Panc1 (cell line): ENCODE measurements around the gene B4GALT1. TPM values are rescaled to one million over a fixed set of nuclear protein-coding genes. Genes with fewer than 3 reads are reported as not detected.

ENCODE experiments used
- ATAC-seq: fragments of 200-7000 bp; cut with Tn5 transposase; 2 replicates; pipeline ENCODE4 v1.9.1; 2020; ENCODE audit warnings: mild to moderate bottlenecking, moderate library complexity
- BruUV-seq: library from RNA; stranded (reverse); fragments of 400-500 nt; replicated peaks from 2 replicates; lab custom pipeline; 2021; lab: Mats Ljungman, UMichigan
- CTCF ChIA-PET: fragments of 300-600 bp; sonication (Branson Sonifier 250); formaldehyde crosslinking; loops from one replicate; lab custom pipeline; 2022; ENCODE audit warnings: antibody characterized with exemption; lab: Charles Lee
- POLR2A ChIA-PET: fragments of 300-600 bp; sonication (Branson Sonifier 250); formaldehyde crosslinking; loops from one replicate; lab custom pipeline; 2022; ENCODE audit warnings: antibody characterized with exemption; lab: Charles Lee
- DNase-seq: peaks from one replicate; pipeline ENCODE4 v3.0.0-alpha.2; 2010; ENCODE audit warnings: low read depth, low spot score
- H3K27ac ChIP-seq: 2 replicates; pipeline ENCODE4 v1.5.1; 2011; ENCODE audit warnings: mild to moderate bottlenecking, low read length, inconsistent platforms
- H3K27me3 ChIP-seq: fragments of 200-500 bp; sonication (Bioruptor generic); 2 replicates; pipeline ENCODE4 v1.6.0; 2014; ENCODE audit warnings: low read length, inconsistent platforms; ENCODE audit not compliant: control insufficient read depth, insufficient read depth
- H3K36me3 ChIP-seq: fragments of 200-500 bp; sonication (Bioruptor generic); 2 replicates; pipeline ENCODE4 v1.5.1; 2014; ENCODE audit warnings: inconsistent platforms, mild to moderate bottlenecking, low read length, moderate library complexity; ENCODE audit not compliant: control insufficient read depth, insufficient read depth
- H3K4me1 ChIP-seq: 2 replicates; pipeline ENCODE4 v1.5.1; 2011; ENCODE audit warnings: inconsistent platforms, mild to moderate bottlenecking, low read length, moderate library complexity; ENCODE audit not compliant: control insufficient read depth, insufficient read depth
- H3K4me3 ChIP-seq, 2 experiments: 2 replicates each; pipeline ENCODE4 v1.5.1; 2011 to 2012; ENCODE audit warnings: low read depth in 2 of 2, low read length in 2 of 2, mild to moderate bottlenecking in 2 of 2, inconsistent platforms in 1 of 2, moderate library complexity in 1 of 2
- H3K9me3 ChIP-seq: fragments of 200-500 bp; sonication (Bioruptor generic); 2 replicates; pipeline ENCODE4 v1.5.1; 2014; ENCODE audit warnings: low read depth, mild to moderate bottlenecking, inconsistent platforms, low read length, moderate library complexity; ENCODE audit not compliant: control insufficient read depth, insufficient read depth
- CTCF ChIP-seq: fragments of 450-650 bp; IDR thresholded peaks from 2 replicates; pipeline ENCODE4 v1.5.1; 2017; ENCODE audit warnings: mild to moderate bottlenecking
- POLR2AphosphoS5 ChIP-seq: IDR thresholded peaks from 2 replicates; pipeline ENCODE4 v1.6.1; 2012; ENCODE audit warnings: mild to moderate bottlenecking, low read depth, low read length, moderate library complexity
- REST ChIP-seq, 2 experiments: IDR thresholded peaks; 2 replicates each; pipeline ENCODE4 v1.6.1; 2011 to 2012; ENCODE audit warnings: low read depth in 2 of 2, control low read depth in 1 of 2, low read length in 1 of 2, mild to moderate bottlenecking in 1 of 2, moderate library complexity in 1 of 2; ENCODE audit not compliant: insufficient read depth in 1 of 2
- SIN3A ChIP-seq: IDR thresholded peaks from 2 replicates; pipeline ENCODE4 v1.6.1; 2012; ENCODE audit warnings: low read depth, mild to moderate bottlenecking, low read length, moderate library complexity, borderline replicate concordance; ENCODE audit not compliant: insufficient read depth
- TCF7L2 ChIP-seq: IDR thresholded peaks from 2 replicates; pipeline ENCODE4 v1.6.1; 2011; ENCODE audit warnings: mild to moderate bottlenecking, low read depth, low read length, inconsistent platforms
- in situ Hi-C: cut with HindIII; loops from 2 replicates; pipeline ENCODE4 v1.10.0; 2016; ENCODE audit warnings: low sequenced_read_pairs, low pct_unique_long_range_greater_than_20kb
- intact Hi-C: fragments of 100-400 bp; cut with micrococcal nuclease; formaldehyde crosslinking; loops from one replicate; pipeline ENCODE4 v1.10.0; 2022; ENCODE audit not compliant: unreplicated experiment
- total RNA-seq: library from RNA; stranded (reverse); gene quantifications from one replicate; pipeline ENCODE4 v1.2.1, GENCODE V29; 2021; ENCODE audit not compliant: unreplicated experiment

The B4GALT1 gene
- total RNA-seq, 1 experiment from 2014 or later: 57.4 TPM

- no peak overlapping the region for H3K4me3 ChIP-seq
- CTCF ChIA-PET: interaction anchor here (0.6 kb wide), 2 partner anchors 13 to 42 kb away, joined by 3 read pairs; no protein-coding TSS in a partner anchor
- intact Hi-C loops: no loop called here
- no peak overlapping the region for H3K27ac ChIP-seq
- TF ChIP-seq POLR2AphosphoS5: no peak
- TF ChIP-seq SIN3A: no peak
- TF ChIP-seq TCF7L2: no peak
- no peak for TF ChIP-seq CTCF
- no peak for TF ChIP-seq REST (IDR thresholded peaks at IDR 0.05; ENCODE audit: insufficient read depth in 1 of 2, low read depth in 2 of 2, low read length in 1 of 2)
- H3K27me3 ChIP-seq: no peaks in the 10 kb centered on the region; the same call in 1 of the 2 replicates
- ATAC-seq: no peak
- H3K4me1 ChIP-seq: no peaks in the 10 kb centered on the region
- H3K36me3 ChIP-seq: no peaks in the 10 kb centered on the region
- POLR2A ChIA-PET: interaction anchor here (0.7 kb wide), 1 partner anchor 8 kb away, joined by 3 read pairs; no protein-coding TSS in a partner anchor
- no peak for DNase-seq
- in situ Hi-C loops: no loop called here
- no TSS peak for BruUV-seq
- no peaks in the 10 kb centered on the region for H3K9me3 ChIP-seq
Observed at GRCh38 chr9:33193818-33194217, 26.7 kb upstream of the B4GALT1 start.

GRCh38 chr9:33192493-33193255 lies 25.5 kb upstream of the B4GALT1 start:
- H3K4me3 ChIP-seq: no peak overlapping the region
- DNase-seq (no peak), ATAC-seq (0 out of 2 replicates have a peak, but pooled peaks have one; percentile 51)
- in situ Hi-C loops: no loop called here
- no peaks in the 10 kb centered on the region for H3K36me3 ChIP-seq
- H3K27me3 ChIP-seq: no peaks in the 10 kb centered on the region; the same call in 1 of the 2 replicates
- H3K9me3 ChIP-seq: no peaks in the 10 kb centered on the region
- intact Hi-C loops: no loop called here
- no peak overlapping the region for H3K27ac ChIP-seq
- ChIA-PET POLR2A (no interaction called here), CTCF (interaction anchor here (0.7 kb wide), 1 partner anchor 34 kb away, joined by 4 read pairs; no protein-coding TSS in a partner anchor)
- H3K4me1 ChIP-seq: no peaks in the 10 kb centered on the region
- TF ChIP-seq SIN3A (no peak), CTCF (no peak), TCF7L2 (no peak), REST (IDR thresholded peaks at IDR 0.05; ENCODE audit: insufficient read depth in 1 of 2, low read depth in 2 of 2, low read length in 1 of 2) (no peak), POLR2AphosphoS5 (no peak)
- BruUV-seq: no TSS peak
